HG03432 (cell line): ENCODE measurements around the gene IFNL2.
"Not testable (repeated sequence)": the region's sequence is repeated elsewhere in the genome, so short reads cannot be mapped to it uniquely, and the experiment has no call there.

Source experiments
- ATAC-seq: cut with Tn5 transposase; IDR thresholded peaks from one replicate; pipeline ENCODE4 v1.9.1; 2021; ENCODE audit warnings: mild to moderate bottlenecking, moderate library complexity; ENCODE audit not compliant: unreplicated experiment

IFNL2 gene

GRCh38 chr19:39268085-39268484 lies at the start of gene IFNL2:
IFNL2 (plus strand) TSS chr19:39268396; CDS start chr19:39268569, 173 bp downstream.
- ATAC-seq, result not testable (repeated sequence)

DNA sequence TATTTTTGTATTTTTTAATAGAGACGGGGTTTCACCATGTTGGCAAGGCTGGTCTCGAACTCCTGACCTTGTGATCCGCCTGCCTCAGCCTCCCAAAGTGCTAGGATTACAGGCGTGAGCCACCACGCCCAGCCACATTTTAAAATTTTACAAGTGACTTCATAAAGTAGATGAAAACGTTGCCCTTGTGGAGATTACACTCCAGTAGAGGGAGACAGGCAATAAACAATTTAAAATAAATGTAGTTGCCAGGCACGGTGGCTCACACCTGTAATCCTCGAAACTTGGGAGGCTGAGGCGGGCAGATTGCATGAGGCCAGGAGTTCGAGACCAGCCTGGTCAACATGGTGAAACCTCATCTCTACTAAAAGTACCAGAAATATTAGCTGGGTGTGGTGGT lies 49.1 kb upstream of the IFNL2 start:
- ATAC-seq, result not testable (repeated sequence)

- no peak for ATAC-seq
These were observed 44.4 kb upstream of the IFNL2 start for GRCh38 chr19:39223703-39224279.

DNA sequence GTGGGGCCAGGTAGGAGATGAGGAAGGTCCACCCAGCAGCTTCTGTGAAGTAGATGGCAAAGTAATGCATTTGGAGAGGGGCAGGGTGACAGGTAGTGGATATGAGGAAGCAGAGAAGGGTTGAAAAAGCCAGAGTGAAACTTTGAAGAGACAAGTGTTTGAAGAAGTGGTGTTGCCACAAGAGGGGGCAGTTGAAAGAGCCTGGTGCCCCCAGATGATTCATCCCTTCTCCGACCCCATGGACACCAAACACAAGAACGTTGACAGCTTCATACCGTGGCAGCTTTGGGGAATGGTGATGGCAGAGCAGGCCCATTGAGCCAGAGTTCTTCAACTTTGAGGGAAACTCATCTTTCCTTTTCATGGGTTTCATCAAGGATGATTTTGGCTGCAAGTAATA lies 43.3 kb upstream of the IFNL2 start:
- no peak for ATAC-seq

GRCh38 chr19:39230096-39230764 lies 38.0 kb upstream of the IFNL2 start:
- ATAC-seq, result no peak

- ATAC-seq, result no peak
These were observed 35.5 kb upstream of the IFNL2 start for GRCh38 chr19:39232708-39233107.

DNA sequence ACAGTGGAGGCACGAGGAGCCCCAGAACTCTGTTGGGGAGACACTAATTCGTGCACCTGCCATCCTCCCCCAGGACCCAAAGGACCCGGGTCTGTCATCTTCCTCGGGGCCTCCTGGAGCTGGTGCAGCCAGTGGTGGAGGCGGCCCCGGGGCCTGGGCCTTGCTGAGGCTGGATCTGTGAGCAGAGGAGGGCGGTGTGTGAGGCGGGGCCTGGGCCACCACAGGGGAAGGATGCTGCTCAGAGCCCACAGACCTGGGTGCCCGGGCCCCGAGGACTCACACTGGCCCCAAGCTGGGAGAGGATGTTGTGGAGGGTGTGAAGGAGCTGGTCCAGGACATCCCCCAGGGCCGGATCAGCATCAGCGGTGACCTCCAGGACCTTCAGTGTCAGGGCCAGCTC lies 31.7 kb upstream of the IFNL2 start:
- ATAC-seq, result no peak

- ATAC-seq, result peak; percentile 75
These were observed 30.7 kb upstream of the IFNL2 start for GRCh38 chr19:39237200-39238184.

DNA sequence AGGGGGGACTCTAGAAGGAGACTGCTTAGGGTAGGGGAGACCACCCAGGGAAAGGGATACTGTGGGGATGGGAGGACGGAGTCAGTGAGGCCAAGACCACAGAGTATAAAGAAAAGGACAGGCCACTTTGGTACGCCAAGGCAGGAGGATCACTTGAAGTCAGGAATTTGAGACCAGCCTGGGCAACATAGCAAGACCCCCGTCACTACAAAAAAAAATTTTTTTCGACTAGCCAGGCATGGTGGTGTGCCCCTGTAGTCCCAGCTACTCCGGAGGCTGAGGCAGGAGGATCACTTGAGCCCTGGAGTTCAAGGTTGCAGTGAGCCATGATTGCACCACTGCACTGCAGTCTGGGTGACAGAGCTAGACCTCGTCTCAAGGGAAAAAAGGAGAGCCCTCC lies 30.0 kb upstream of the IFNL2 start:
- no peak for ATAC-seq

GRCh38 chr19:39238944-39239343 lies 29.3 kb upstream of the IFNL2 start:
- ATAC-seq, result no peak

GRCh38 chr19:39240421-39240820 lies 27.8 kb upstream of the IFNL2 start:
- no peak for ATAC-seq

DNA sequence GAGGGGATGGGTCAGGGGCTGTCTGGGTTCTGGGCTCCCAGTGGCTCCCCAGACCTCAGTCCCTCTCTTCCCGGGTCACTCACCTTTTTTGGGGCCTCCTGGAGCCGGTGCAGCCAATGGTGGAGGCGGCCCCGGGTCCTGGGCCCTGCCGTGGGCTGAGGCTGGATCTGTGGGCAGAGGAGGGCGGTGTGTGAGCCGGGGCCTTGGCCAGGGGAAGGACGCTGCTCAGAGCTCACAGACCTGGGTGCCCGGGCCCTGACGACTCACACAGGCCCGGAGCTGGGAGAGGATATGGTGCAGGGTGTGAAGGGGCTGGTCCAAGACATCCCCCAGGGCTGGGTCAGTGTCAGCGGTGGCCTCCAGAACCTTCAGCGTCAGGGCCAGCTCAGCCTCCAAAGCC lies 24.5 kb upstream of the IFNL2 start:
- ATAC-seq, result not testable (repeated sequence)

- ATAC-seq, result not testable (repeated sequence)
These were observed 23.6 kb upstream of the IFNL2 start, which contains the start of gene IFNL3 for GRCh38 chr19:39244410-39245100. IFNL3 (minus strand) TSS chr19:39245006; CDS start chr19:39244967, 39 bp downstream.

- ATAC-seq, result not testable (repeated sequence)
These were observed 23.0 kb upstream of the IFNL2 start for GRCh38 chr19:39245166-39245565.

DNA sequence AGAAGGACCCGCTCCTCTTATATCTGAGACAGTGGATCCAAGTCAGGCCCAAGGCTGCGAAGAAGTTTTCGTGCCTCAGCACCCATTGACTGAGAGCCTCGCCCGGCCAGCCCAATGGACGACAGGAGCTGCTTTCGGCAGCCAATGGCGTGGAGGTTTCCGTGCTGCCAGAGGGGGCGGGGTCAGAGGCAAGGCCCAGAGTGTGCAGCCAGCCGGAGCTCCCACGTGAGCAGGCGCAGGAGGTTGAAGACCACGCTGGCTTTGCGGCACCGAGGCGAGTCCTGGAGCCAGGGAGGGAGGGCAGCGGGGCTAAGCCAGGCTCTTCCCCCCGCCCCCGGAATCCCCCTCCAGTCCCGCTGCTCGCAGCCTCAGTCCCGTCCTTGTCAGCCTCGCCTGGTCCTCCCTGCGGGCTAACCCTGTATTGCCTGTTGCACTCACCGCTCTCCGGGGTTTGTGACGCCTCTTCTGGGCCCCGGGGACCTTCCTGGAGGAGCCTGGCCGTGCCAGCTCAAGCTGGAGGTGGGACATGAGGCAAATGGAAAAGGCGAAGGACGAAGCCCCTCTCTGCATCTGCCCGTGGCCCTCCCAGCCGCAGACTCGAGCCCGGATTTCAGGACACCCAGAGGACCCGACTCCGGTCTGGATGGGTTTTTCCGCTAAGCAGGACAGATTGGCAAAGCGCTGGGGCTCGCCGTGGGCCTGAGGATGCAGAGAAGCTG lies 21.1 kb upstream of the IFNL2 start:
- no peak for ATAC-seq

DNA sequence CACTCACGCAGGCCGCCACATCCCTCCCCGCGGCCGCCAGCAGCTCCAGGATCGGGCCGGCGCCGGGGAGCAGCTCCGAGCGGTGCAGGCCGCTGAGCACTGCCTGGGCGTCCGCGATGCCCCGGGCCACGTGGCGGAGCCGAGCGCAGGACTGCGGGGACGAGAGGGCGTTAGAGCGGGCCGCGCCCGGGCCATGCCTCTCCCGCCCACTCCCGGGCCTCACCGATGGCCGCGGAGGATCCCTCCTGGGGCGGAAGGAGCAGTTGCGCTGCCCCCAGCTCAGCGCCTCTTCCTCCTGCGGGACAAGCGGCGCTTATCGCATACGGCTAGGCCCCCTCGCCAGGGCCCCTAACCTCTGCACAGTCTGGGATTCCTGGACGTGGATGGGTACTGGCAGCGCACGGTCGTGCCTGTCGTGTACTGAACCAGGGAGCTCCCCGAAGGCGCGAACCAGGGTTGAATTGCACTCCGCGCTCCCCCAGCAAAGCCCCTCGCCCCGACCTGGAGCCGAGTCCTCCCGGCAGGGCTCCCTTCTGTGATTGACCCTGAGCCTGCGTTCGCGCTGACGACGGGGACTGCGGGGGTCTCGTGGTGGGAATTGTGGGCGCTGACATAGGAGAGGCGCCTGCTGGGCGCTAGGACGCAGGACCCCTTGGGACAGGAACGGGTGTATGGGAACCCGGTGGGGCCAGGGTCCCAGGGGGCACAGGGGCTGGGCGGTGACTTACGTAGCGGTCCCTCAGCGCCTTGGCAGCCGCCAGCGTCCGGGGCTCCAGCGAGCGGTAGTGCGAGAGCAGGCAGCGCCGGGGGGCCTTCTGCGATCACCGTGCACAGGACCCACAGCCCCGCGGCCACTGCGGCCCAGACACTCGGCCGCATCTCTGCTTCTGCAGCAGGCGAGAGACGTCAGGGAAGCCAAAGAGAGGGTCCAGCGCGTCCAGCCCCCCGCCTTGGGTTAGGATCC lies 20.2 kb upstream of the IFNL2 start:
- ATAC-seq, result no peak

DNA sequence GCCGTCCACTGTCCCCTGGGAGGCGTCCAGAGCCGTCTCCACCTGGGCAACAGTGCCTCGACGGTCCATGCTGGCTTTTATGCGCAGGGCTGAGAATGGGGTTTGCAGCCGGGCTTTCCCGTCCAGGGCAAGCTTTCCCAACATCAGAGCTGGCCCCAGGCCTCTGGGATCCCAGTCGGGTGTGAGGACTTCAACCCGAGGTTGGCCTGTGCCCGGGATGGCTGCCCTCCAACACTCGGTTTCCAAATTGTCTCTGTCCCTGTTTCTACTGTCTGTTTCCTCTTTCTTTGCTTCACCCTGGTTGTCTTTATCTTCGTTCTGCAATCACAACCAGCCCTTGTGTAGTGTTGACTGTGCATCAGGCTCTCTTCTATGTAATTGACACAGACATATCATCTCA lies 19.4 kb upstream of the IFNL2 start, which contains the start of gene IFNL4:
Gene IFNL4, minus strand, starts transcription at position 51 of the 400 bp plus-strand sequence.
- no peak for ATAC-seq

GRCh38 chr19:39251081-39251480 lies 17.1 kb upstream of the IFNL2 start:
- no peak for ATAC-seq

- no peak for ATAC-seq
These were observed 16.4 kb upstream of the IFNL2 start for GRCh38 chr19:39251846-39252245.
